ENCODE data around the gene FCN2. TPM values are rescaled to one million over a fixed set of nuclear protein-coding genes. Genes with fewer than 3 reads are reported as not detected.

Gene FCN2
- polyA plus RNA-seq, 1 of the 3 experiments (the other 2 are of a cell fraction), result not detected

DNA sequence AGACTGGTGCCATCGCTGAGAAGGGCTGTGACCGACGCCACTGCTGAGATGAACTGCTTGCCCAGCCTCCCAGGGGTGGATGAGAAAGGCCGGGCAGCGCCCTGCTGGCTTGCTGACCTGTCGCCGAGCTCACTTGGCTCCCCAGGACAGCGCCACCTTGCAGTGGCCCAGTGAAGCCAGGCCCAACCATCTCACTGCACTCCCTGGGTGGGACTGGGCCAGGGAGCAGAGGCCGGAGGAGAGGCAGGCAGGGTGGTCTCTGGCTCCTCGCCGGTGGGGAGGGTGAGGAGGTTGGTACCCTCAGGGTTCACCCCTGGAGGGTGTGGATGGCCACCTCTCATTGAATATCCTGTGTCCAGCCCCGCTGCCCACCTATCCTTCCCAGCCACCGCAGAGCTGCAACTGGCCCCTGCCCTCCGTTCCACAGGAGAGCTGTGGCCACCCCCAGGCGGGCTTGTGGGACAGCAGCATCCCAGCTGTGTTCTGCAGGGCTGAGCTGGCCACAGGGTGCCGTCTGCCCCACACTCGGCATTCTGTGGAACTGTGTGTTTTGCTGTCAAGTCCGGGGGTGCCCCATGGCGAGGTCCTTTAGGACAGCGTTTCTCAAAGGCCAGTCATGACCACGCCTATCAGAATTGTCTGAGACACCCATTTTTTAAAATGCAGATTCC, 41.0 kb upstream of the FCN2 start:
- H3F3A ChIP-seq (replicated peaks; ENCODE audit: insufficient read depth), result peaks cover 8% of the 10 kb centered on the region
- H3K9me3 ChIP-seq, result no peaks in the 10 kb centered on the region
- no peaks in the 10 kb centered on the region for H3K9me2 ChIP-seq
- no peak overlapping the region for H2AFZ ChIP-seq (ENCODE audit: low read depth)
- H3K79me2 ChIP-seq (ENCODE audit: insufficient read depth), result no peaks in the 10 kb centered on the region; the same call in 1 of the 2 replicates
- ChIA-PET CTCF (interaction anchor here (1.2 kb wide), 1 partner anchor 391 kb away, joined by 3 read pairs; no protein-coding TSS in a partner anchor), POLR2A (no interaction called here)
- 85% methylated on average over 12 of the region's 21 CpGs for WGBS (ENCODE audit: low lambda C conversion rate)
- peak; percentile 55 for DNase-seq
- H3K4me3 ChIP-seq (ENCODE audit: low read depth in 2 of 2, low read length in 1 of 2), result no peak overlapping the region
- H3K27ac ChIP-seq (ENCODE audit: low read depth in 2 of 2, low read length in 1 of 2), result no peak overlapping the region
- no peaks in the 10 kb centered on the region for H3K27me3 ChIP-seq (ENCODE audit: insufficient read depth)
- no peaks in the 10 kb centered on the region for H3K4me1 ChIP-seq (ENCODE audit: control insufficient read depth in 1 of 2, insufficient read depth in 2 of 2, low read depth in 1 of 2, low read length in 1 of 2)
- TF ChIP-seq, protein P1, sequence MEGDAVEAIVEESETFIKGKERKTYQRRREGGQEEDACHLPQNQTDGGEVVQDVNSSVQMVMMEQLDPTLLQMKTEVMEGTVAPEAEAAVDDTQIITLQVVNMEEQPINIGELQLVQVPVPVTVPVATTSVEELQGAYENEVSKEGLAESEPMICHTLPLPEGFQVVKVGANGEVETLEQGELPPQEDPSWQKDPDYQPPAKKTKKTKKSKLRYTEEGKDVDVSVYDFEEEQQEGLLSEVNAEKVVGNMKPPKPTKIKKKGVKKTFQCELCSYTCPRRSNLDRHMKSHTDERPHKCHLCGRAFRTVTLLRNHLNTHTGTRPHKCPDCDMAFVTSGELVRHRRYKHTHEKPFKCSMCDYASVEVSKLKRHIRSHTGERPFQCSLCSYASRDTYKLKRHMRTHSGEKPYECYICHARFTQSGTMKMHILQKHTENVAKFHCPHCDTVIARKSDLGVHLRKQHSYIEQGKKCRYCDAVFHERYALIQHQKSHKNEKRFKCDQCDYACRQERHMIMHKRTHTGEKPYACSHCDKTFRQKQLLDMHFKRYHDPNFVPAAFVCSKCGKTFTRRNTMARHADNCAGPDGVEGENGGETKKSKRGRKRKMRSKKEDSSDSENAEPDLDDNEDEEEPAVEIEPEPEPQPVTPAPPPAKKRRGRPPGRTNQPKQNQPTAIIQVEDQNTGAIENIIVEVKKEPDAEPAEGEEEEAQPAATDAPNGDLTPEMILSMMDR (IDR thresholded peaks at IDR 0.05), result 0 out of 2 replicates have a peak, but pooled peaks have one; percentile 7
- no peak for TF ChIP-seq RCOR1 (IDR thresholded peaks at IDR 0.05; ENCODE audit: low read length)
- no peak overlapping the region for H3K4me2 ChIP-seq
- H4K20me1 ChIP-seq (ENCODE audit: insufficient read depth), result peaks cover 43% of the 10 kb centered on the region
- peaks cover 66 to 88% of the 10 kb centered on the region in 2 experiments for H3K36me3 ChIP-seq (replicated peaks in 1 of 2; ENCODE audit: control insufficient read depth in 1 of 2, insufficient read depth in 2 of 2, low read length in 1 of 2)
- no peak overlapping the region for H3K9ac ChIP-seq

DNA sequence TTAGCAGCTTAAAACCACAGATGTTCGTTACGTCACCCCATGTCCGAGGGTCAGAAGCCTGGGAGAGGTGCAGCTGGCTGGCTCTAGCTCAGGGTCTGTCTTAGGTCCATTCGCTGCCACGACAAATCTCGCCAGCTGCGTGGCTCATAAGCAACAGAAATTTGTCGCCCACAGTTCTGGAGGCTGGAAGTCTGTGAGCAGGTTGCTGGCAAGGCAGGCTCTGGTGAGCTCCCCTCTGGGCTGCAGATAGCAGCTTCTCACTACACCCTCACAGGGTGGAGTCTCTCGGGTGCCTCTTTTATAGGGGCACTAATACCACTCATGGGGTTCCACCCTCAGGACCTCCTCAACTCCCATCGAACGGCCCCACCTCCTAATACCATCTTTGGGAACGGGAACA, 40.1 kb upstream of the FCN2 start:
- Histone ChIP-seq H3K9me3 (no peaks in the 10 kb centered on the region), H3K36me3 (replicated peaks in 1 of 2; ENCODE audit: control insufficient read depth in 1 of 2, insufficient read depth in 2 of 2, low read length in 1 of 2) (peaks cover 66 to 88% of the 10 kb centered on the region in 2 experiments), H3K27me3 (ENCODE audit: insufficient read depth) (no peaks in the 10 kb centered on the region), H3K27ac (ENCODE audit: low read depth in 2 of 2, low read length in 1 of 2) (no peak overlapping the region), H3K9ac (no peak overlapping the region), H3K79me2 (ENCODE audit: insufficient read depth) (no peaks in the 10 kb centered on the region; the same call in 1 of the 2 replicates), H3F3A (replicated peaks; ENCODE audit: insufficient read depth) (peaks cover 16% of the 10 kb centered on the region), H3K4me3 (ENCODE audit: low read depth in 2 of 2, low read length in 1 of 2) (no peak overlapping the region), H3K4me1 (ENCODE audit: control insufficient read depth in 1 of 2, insufficient read depth in 2 of 2, low read depth in 1 of 2, low read length in 1 of 2) (no peaks in the 10 kb centered on the region), H2AFZ (ENCODE audit: low read depth) (no peak overlapping the region), H3K9me2 (no peaks in the 10 kb centered on the region), H4K20me1 (ENCODE audit: insufficient read depth) (peaks cover 43% of the 10 kb centered on the region), H3K4me2 (no peak overlapping the region)
- POLR2A ChIA-PET, result no interaction called here
- DNase-seq, result no peak
- CTCF ChIA-PET, result no interaction called here
- TF ChIP-seq FOXJ3 (CRISPR knock-in tag; IDR thresholded peaks at IDR 0.05) (no peak), NFIC (IDR thresholded peaks at IDR 0.05; ENCODE audit: borderline replicate concordance) (no peak), RAD21 (IDR thresholded peaks at IDR 0.05; ENCODE audit: low read length) (no peak), CHD2 (IDR thresholded peaks at IDR 0.05; ENCODE audit: low read length, partially characterized antibody) (no peak), EZH2phosphoT487 (IDR thresholded peaks at IDR 0.05; ENCODE audit: borderline replicate concordance, low read depth) (no peak), POLR2AphosphoS5 (IDR thresholded peaks at IDR 0.05; ENCODE audit: low read depth, low read length) (no peak), YY1 (IDR thresholded peaks at IDR 0.05; ENCODE audit: low read depth) (no peak), TAF1 (IDR thresholded peaks at IDR 0.05; ENCODE audit: borderline replicate concordance, low read depth, low read length) (no peak), ELF1 (IDR thresholded peaks at IDR 0.05) (no peak), MEF2A (IDR thresholded peaks at IDR 0.05; ENCODE audit: borderline replicate concordance, low read depth) (no peak), SIN3A (IDR thresholded peaks at IDR 0.05; ENCODE audit: borderline replicate concordance, low read depth, low read length) (no peak), NRF1 (IDR thresholded peaks at IDR 0.05; ENCODE audit: low read depth, low read length) (no peak), TCF12 (IDR thresholded peaks at IDR 0.05) (no peak), SMC3 (IDR thresholded peaks at IDR 0.05; ENCODE audit: low read depth, low read length) (no peak), TEAD4 (IDR thresholded peaks at IDR 0.05; ENCODE audit: borderline replicate concordance, insufficient read depth) (no peak), JUND (IDR thresholded peaks at IDR 0.05) (no peak), RCOR1 (IDR thresholded peaks at IDR 0.05; ENCODE audit: low read length) (no peak)
- TF ChIP-seq, protein P2, sequence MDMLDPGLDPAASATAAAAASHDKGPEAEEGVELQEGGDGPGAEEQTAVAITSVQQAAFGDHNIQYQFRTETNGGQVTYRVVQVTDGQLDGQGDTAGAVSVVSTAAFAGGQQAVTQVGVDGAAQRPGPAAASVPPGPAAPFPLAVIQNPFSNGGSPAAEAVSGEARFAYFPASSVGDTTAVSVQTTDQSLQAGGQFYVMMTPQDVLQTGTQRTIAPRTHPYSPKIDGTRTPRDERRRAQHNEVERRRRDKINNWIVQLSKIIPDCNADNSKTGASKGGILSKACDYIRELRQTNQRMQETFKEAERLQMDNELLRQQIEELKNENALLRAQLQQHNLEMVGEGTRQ (IDR thresholded peaks at IDR 0.05; ENCODE audit: borderline replicate concordance, low read depth, low read length), result no peak
- TF ChIP-seq, protein P3, sequence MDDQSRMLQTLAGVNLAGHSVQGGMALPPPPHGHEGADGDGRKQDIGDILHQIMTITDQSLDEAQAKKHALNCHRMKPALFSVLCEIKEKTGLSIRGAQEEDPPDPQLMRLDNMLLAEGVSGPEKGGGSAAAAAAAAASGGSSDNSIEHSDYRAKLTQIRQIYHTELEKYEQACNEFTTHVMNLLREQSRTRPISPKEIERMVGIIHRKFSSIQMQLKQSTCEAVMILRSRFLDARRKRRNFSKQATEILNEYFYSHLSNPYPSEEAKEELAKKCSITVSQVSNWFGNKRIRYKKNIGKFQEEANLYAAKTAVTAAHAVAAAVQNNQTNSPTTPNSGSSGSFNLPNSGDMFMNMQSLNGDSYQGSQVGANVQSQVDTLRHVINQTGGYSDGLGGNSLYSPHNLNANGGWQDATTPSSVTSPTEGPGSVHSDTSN (IDR thresholded peaks at IDR 0.05), result no peak
- 83% methylated on average over 7 of the region's 12 CpGs for WGBS (ENCODE audit: low lambda C conversion rate)
